Measurements from ENCODE around the gene BAG1.

BAG1 gene

DNA sequence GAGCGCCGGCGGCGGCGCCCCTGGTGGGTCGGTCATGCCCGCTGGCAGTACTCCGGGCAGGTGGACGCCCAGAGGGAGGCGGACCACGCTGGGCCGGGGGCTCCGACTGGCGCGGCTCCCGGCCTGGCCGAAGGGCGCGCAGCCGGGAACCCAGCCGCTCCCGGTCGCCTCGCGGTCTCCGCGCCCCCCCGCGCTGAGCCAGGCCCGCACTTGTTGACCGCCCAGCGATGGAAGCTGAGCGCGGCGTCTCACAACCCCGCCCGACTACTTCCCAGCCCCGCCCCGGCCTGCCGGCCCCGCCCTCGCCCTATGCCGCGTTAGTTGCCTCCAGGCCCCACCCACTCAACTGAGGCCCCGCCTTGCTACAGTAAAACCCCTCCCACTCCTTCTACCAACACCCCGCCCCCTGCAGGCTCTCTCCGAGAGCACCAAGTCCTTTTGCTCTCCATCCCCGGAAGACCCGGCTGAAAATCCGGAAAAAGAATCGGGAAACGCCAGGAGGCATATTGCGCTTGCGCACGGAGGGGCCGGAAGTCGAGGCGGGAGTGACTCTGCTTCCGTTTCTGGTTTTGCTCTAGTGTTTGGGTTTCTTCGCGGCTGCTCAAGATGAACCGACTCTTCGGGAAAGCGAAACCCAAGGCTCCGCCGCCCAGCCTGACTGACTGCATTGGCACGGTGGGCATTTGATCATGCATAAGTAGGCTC, at the start of gene BAG1, which contains the start of gene CHMP5:
BAG1 (minus strand) TSS at position 236 of the 705 bp plus-strand sequence.
CHMP5 (plus strand) TSS at position 577 of the 705 bp plus-strand sequence; CDS start at position 607, 30 bp downstream.
- peak; percentile 97 for DNase-seq

DNA sequence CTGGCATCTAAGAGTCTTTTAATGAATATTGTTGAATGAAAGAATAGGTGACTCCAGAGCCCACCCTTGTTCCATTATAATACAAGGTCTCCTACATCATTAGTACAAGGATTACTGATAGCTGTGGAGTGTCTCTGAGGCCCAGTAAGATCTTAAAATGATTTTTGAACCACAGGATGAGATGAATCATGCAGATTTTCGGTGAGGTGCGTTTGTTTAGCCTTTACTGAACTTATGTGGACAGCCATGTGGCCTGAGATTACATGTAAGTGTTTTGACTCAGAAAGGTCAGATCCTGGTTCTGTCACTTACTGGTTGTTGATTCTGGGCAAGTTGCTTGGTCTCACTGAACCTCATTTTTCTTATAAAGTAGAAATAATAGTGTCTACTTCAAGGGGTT, 47.4 kb upstream of the BAG1 start:
- no peak for DNase-seq

DNA sequence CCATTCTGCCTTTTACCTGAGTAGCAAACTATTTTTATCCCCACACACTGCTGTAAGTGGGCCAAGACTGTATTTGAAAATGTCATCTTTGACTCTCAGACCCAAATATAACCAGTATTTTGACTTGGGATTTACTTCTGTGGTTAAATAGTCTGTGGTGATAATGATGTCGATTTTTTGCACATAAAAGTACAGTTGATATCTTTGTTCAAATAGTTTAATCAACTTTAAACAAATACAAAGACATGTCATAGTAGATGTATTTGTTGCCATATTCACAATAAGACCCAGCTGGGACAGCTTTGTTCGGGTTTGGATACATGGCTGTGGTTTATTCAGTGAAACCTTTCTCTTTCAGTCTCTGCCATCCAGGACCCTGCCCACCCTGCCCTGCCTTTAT, 46.2 kb upstream of the BAG1 start:
- no peak for DNase-seq

DNA sequence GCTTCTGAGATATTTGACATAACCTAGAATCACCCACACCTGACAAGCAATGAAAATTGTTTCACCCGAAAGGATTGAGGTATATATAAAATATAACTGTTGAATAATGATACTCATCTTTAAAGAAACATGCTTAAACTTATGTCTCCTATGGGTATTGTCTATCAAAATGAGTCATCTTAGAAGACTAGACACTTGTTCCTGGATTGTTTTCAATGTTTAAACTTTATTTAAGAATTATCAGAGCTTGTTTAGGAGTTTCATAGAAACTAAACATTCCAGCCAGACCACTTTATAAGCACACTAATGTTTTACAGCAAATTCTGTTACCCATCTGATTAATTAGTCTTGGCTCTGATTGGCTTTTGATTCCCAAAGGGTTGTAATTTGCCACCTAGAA, 45.4 kb upstream of the BAG1 start:
- DNase-seq: no peak

DNA sequence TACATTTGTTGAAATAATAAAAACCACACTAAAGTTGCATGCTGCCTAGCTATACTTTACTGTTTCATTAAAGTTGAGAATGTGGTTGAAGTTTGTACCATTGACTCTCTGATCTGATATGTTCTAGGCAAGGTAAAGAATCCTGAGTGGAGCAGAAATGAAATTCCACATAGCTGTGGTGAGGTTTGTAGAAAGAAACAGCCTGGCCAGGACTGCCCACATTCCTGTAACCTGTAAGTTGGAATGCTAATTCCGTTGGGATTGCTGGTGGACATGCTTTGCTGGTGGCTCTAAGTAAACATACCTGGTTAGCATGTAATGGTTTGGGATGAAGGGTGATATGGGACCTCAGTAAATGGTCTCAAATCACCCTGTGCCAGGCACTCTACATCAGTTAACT, 42.6 kb upstream of the BAG1 start:
- DNase-seq: no peak

DNA sequence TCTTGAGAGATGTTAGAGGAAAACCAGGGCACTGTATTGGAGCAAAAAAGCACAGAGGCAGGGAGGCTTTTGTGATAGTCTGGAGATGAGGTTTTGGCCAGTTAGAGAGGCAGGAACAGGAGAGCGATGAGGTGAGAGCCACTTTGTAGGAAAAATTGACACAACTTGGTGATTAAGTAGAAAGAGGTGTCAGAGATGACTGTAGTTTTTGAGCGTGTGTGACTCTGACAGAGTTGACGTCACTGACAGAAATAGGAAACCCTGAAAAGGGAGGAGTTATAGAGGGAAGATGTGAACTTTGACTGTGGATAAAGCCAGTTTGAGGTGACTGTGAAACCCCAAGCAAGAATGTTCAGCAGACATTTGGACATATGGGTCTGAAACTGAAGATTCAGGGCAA, 41.5 kb upstream of the BAG1 start:
- DNase-seq: no peak

DNA sequence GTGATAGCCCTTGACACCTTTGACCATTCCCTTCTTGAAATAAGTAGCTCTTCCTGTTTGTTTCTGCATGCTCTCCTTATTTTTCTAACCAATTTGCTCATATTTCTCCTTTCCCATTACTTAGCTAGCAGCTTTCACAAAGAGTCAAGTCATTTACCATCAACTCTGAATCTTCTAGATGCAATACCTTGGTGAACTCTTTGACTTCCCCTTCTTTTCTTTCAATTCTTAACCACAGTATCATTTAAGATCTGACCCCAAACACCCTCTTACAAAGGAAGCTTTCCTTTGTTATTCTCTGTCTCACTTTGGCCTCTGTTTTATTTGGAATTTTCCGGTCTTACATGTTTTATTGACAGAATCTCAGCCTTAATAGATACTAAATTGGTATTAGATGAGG, 39.9 kb upstream of the BAG1 start:
- DNase-seq: no peak

DNA sequence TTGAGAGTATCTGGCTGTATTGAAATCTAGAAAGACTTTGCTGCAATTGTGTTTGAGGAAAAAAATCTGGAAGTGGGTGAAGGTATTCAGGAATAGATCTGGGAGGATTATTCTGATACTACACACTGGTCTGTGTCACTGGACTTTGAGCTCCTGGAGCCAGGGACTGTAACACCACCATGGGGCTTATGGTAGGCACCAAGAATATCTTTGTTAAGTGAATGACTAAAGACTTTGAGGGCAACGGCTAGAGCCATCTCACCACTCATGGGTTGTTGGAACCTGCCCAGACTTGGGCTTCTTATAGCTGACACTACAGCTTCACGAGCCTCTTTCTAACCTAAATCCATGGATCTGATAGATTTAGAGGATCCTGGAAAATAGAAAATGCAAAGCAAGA, 36.0 kb upstream of the BAG1 start:
- no peak for DNase-seq

DNA sequence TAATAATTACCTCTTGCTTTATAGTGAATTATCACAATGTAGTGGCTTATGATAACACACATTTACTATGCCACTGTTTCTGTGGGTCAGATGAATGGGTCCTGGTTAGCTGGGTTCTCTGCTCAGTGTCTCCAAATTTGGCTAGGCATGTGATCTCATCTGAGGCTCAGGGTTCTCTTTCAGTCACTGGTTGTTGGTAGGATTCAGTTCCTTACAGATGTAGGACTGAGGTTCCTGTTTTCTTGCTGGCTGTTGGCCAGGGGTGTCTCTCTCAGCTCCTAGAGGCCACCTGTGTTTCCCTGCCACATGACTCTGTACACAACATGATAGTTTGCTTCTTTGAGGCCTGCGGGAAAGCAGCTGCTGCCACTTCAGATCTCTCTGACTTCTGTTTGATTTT, 32.9 kb upstream of the BAG1 start:
- no peak for DNase-seq

DNA sequence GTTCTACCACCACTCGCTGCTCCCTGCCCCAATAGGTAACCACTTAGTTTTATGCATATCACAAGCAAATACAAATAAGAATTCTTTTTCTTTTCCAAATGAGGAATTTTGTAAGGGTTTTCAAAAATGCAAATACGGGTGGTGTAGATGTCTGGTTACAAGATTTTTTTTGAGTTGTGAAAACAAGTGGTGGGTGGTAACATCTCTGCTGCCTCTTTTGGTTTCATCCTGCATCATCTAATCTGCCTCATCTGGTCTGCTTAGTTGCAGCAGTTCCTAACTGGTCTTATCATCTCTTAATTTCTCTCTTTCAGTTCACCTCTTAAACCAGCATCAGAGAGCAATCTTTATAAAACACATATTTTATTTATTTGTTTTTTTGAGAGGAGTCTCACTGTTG, 31.1 kb upstream of the BAG1 start:
- no peak for DNase-seq

DNA sequence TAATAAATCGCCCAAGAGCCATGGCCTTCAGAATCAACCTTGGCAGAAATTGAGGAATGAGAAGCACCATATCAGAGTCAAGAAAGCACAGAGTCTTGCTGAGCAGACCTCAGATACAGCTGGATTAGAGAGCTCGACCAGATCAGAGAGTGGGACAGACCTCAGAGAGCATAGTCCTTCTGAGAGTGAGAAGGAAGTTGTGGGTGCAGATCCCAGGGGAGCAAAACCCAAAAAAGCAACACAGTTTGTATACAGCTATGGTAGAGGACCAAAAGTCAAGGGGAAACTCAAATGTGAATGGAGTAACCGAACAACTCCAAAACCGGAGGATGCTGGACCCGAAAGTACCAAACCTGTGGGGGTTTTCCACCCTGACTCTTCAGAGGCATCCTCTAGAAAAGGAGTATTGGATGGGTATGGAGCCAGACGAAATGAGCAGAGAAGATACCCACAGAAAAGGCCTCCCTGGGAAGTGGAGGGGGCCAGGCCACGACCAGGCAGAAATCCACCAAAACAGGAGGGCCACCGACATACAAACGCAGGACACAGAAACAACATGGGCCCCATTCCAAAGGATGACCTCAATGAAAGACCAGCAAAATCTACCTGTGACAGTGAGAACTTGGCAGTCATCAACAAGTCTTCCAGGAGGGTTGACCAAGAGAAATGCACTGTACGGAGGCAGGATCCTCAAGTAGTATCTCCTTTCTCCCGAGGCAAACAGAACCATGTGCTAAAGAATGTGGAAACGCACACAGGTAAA, 30.3 kb upstream of the BAG1 start:
- DNase-seq: no peak

DNA sequence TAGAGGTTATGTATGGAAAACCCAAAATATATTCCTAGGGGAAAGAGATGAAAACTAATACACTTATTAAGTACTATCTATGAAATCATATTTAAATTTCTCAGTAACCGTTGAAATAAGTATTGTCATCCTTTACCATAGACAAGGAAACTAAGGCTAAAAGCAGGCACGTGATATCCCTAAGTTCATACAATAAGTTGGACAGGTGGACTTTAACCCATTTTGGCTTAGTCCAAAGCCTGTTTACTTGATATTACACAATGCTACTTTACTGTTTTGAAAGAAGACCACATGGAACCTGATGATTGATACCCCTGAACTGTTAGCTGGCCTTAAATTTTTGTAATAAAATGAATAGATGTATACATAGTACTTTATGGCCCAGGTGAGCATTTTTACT, 29.3 kb upstream of the BAG1 start:
- no peak for DNase-seq

DNA sequence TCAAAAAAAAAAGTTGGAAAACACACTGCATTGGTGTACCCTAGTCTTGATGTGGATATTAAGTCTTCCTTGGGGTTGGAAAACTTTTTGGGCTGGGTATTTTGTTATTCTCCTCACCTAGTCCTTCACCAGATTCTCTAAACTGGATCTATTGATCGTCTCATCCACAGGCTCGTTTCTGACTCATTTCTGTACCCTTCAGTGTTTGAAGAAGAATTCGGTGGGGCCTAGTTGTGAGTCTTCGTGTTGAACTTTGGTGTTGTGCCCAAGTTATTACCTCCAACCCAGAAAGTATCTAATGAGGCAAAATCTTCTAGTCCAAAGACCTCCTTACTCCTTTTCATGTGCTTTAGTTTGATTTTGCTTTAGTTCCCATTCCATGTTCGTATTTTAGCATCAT, 27.4 kb upstream of the BAG1 start:
- no peak for DNase-seq

DNA sequence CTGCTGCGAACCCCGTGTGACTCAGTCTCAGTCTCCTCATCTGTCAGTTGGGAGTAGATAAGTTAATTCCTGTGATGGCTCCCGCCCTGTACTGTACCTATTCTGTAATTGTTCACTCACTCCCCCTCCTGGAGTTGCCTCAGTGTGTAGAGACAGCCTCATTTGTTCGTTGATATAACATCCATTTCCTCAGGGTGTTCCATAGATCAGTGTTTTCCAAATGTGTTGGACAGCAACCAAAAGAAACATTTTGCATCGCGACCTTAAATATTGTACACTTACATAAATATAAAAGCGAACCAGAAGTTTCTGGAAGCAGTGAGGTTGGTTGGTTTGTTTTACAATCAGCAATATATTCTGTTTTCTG, 26.5 kb upstream of the BAG1 start:
- DNase-seq: no peak

DNA sequence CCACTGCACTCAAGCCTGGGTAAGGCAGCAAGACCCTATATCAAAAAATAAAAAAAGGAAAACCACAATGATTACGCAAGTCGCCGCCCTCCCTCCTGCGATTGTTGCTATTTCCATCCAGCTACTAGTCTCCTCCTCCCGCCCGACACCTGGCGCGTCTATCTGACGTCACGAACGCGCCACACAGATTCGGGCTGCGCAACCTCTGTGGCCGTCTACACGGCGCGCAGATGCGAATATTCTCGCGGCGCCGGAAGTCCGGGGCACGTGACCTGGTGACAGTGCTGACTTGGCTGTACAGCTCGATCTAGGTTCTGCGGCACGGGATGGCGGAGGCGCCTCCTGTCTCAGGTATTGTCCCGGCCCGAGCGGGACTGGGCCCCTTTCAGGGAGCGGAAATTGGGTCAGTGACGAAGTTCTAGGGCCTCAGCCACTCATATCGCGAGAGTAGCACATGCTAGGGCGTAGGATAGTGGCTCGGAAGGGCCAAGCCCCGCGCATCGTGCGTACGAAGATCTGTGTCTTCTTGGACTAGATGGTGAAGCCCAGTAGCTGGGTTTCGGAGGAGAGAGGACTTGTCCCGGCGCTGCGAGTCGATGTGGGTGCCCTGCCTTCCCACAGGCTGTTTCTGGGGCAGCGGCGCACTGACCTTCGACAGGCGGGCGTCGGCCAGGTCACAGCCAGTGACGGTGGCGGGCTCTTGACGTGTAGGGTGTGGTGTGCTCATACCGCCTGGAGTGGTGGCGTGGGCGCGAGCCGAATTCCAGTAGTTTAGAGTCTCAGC, 25.9 kb upstream of the BAG1 start, which contains the start of gene NFX1:
NFX1 (plus strand) TSS at position 270 of the 784 bp plus-strand sequence; CDS start at position 327, 57 bp downstream.
- peak; percentile 96 for DNase-seq

DNA sequence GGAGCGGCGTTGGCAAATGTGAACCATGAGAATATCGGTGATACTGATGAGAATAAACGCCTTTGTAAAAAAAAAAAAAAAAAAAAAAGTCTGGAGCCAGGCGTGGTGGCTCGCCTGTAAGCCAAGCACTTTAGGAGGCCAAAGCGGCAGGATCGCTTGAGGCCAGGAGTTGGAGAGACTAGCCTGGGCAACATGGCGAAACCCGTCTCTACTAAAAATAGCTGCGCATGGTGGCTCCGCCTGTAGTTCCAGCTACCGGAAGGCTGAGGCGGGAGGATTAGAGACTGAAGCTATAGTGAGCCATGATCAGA, 25.4 kb upstream of the BAG1 start:
- DNase-seq: no peak

DNA sequence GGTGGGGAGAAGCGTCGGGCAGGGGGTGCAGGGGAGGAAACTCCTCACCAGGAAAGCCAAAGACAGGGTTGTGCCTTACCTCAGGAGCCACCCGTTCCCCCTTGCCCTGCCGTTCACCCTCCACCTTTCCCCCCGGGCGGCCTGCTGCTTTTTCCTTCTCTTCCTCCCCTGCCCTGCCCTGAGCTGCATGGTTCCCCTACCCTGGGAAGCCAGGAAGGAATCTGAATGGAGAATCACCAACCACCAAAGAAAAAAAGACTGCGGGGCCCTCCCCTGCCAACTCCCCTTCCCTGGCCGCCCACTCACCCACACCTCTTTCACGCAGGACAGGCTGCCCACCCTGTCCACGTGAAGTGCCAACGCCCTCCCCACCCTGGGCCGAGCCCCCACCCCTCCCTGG, 25.0 kb upstream of the BAG1 start:
- no peak for DNase-seq

DNA sequence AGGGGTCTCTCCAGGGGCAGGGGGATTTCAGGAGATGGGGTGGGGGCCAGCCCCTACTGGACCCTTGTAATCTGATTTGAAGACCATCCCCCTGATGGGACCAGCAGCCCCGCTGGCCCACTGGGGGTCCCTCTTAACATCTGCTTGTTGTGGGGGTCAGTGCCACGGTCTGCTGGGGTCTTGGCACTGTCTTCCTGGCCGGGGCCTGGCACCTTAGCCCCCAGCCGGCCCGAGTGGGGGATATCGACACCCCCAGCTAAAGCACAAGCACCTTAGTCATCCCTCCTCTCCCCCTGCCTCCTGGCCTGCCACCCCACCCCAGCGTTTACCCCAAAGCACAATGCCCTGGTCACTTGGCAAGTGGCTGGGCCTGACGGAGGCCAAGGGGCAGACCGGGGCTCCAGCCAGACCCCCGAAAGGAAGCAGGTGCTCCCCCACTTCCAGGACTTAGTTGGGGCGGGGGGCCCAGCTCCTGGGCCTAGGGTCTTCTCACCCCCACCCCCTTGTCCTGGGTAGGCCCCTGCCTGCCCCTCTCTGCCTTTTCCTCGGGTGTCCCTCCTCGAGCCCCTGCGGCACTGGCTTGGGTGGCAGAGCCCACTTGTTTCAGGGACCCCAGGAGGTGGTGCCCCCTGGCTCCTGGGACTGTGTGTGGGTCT, 24.4 kb upstream of the BAG1 start:
- DNase-seq: no peak

DNA sequence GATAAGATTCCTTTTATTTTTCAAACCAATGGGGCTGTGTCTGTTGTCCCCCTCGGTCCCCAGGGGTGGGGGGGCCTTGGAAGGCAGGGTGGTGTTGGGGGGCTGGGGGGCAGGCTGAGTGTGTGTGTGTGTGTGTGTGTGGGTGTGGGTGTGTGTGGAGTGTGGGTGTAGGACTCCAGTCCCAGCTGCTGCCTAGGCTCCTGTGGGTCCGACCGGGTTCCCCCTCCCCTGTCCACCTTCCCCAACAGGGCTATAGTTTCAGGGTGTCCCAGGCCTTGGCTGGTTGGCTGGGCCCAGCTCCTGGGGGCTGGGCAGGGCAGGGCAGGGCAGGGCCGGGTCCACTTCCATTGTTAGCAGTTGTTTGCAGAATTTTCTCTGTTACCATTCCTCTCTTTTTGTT, 23.7 kb upstream of the BAG1 start:
- no peak for DNase-seq

DNA sequence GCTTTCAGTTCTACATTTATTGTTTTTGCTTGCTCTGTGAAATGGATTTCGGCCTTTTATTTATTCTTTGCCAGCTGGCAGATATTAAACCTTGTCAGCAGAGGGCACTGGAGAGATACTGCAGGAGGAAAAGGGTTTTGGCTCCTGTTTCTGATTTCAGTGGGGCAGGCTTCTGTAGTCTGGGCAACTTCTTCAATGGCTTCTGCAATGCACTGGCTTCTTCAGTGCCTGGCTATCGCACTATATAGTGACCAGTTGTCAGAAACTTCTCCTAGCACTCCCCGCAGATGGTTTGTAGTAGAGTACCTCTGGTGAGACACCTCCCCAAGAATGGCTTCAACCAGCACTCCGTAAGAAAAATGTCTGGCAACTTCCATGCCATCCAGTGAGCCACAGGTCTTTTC, 22.6 kb upstream of the BAG1 start:
- peak; percentile 58 for DNase-seq

DNA sequence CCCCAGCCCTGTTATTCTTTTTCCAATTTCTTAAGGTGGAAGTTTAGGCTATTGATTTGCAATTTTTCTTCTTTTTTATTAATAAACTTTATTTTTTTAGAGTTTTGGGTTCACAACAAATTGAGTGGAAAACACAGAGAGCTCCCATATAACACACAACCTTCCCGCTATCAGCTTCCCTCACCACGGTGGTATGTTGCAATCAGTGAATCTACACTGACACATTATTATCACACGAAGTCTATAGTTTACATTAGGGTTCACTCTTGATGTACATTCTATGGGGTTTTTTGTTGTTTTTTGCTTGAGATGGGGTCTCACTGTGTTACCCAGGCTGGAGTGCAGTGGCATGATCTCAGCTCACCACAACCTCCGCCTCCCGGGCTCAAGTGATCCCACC, 21.0 kb upstream of the BAG1 start:
- no peak for DNase-seq

DNA sequence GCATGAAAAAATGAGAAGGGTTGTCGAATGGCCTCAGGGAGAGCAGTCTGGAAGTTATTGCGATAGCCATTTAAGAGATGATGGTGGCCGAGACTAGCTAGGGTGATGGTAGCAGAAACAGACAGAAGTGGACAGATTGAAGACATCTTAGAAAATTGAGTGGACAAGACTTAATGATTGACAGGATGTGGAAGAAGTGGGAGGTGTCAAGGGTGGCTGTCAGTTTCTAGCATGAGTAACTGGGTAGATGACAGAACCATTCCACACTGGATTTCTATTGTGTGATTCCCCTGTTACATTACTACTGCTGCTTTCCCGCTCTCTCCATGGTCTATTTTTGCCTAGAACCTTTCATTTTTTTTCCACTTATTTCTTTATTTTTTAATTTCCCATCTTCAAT, 13.0 kb upstream of the BAG1 start:
- DNase-seq: no peak

DNA sequence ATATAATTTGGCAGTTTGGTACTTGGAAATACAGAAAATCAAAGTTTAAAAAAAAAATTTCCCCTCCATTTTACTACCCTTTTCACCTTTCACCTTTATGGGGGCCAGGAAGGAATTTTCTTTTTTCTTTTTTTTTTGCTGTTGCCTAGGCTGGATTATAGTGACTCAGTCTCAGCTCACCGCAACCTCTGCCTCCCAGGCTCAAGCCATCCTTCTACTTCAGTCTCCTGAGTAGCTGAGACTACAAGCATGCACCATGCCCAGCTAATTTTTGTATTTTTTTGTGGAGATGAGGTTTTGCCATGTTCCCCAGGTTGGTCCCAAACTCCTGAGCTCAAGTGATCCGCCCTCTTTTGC, 9.4 kb upstream of the BAG1 start:
- DNase-seq: no peak

Measured in NCI-H2107 (cell line).